SK-N-MC (cell line): Measurements from ENCODE around the gene THAP7.

Source experiments
- EZH2 ChIP-seq: fragments of 200-600 bp; sonication (generic); IDR thresholded peaks from one replicate; pipeline ENCODE4 v1.6.1; 2017; ENCODE audit warnings: antibody characterized with exemption
- POLR2AphosphoS5 ChIP-seq: IDR thresholded peaks from 2 replicates; pipeline ENCODE4 v1.6.1; 2012; ENCODE audit warnings: mild to moderate bottlenecking, low read depth, low read length, borderline replicate concordance

- TF ChIP-seq POLR2AphosphoS5 = no peak
- TF ChIP-seq EZH2 = no peak
Measured at GRCh38 chr22:21014726-21015465, 13.0 kb upstream of the THAP7 start, which contains the start of gene P2RX6.
